ENCODE data around the gene MLXIP.
"Not testable (repeated sequence)": the region's sequence is repeated elsewhere in the genome, so short reads cannot be mapped to it uniquely, and the experiment has no call there.

DNA sequence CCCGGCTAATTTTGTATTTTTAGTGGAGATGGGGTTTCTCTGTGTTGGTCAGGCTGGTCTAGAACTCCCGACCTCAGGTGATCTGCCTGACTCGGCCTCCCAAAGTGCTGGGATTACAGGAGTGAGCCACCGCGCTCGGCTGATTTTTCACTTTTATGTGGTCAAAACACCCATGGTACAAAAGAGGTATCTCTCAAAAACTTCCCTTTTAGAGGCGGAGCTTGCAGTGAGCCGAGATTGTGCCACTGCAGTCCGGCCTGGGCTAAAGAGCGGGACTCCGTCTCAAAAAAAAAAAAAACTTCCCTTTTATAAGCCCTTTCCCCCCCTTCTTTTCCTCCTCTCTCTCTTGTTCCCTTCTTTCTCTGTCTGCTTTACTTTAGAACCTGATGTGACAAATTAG, 26.9 kb downstream of the MLXIP start:
- TF ChIP-seq, protein P1, sequence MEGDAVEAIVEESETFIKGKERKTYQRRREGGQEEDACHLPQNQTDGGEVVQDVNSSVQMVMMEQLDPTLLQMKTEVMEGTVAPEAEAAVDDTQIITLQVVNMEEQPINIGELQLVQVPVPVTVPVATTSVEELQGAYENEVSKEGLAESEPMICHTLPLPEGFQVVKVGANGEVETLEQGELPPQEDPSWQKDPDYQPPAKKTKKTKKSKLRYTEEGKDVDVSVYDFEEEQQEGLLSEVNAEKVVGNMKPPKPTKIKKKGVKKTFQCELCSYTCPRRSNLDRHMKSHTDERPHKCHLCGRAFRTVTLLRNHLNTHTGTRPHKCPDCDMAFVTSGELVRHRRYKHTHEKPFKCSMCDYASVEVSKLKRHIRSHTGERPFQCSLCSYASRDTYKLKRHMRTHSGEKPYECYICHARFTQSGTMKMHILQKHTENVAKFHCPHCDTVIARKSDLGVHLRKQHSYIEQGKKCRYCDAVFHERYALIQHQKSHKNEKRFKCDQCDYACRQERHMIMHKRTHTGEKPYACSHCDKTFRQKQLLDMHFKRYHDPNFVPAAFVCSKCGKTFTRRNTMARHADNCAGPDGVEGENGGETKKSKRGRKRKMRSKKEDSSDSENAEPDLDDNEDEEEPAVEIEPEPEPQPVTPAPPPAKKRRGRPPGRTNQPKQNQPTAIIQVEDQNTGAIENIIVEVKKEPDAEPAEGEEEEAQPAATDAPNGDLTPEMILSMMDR (conservative IDR thresholded peaks at IDR 0.05; ENCODE audit: low read length), result not testable (repeated sequence)
- not testable (repeated sequence) for TF ChIP-seq EZH2phosphoT487 (IDR thresholded peaks at IDR 0.05; ENCODE audit: borderline replicate concordance)

All from Loucy (cell line).